ENCODE data around the gene LPIN2.
"Not testable (repeated sequence)": the region's sequence is repeated elsewhere in the genome, so short reads cannot be mapped to it uniquely, and the experiment has no call there.

LPIN2 gene

GRCh38 chr18:3010086-3010485 is 2.9 kb downstream of the LPIN2 start:
- DNase-seq (ENCODE audit: low read depth in 2 of 2): no peak

- no peak for DNase-seq (ENCODE audit: low read depth in 2 of 2)
Observed at GRCh38 chr18:3008541-3008940, 4.4 kb downstream of the LPIN2 start.

- no peak for DNase-seq (ENCODE audit: low read depth in 2 of 2)
Observed at GRCh38 chr18:3007491-3007890, 5.5 kb downstream of the LPIN2 start.

GRCh38 chr18:3005462-3005861 is 7.5 kb downstream of the LPIN2 start:
- DNase-seq (ENCODE audit: low read depth in 2 of 2): no peak

GRCh38 chr18:3003766-3004165 is 9.2 kb downstream of the LPIN2 start:
- DNase-seq (ENCODE audit: low read depth in 2 of 2): not testable (repeated sequence)

- DNase-seq (ENCODE audit: low read depth in 2 of 2): no peak
Observed at GRCh38 chr18:3002732-3003131, 10.2 kb downstream of the LPIN2 start.

- no peak for DNase-seq (ENCODE audit: low read depth in 2 of 2)
Observed at GRCh38 chr18:2998644-2999043, 14.3 kb downstream of the LPIN2 start.

- DNase-seq (ENCODE audit: low read depth in 2 of 2): no peak
Observed at GRCh38 chr18:2997846-2998564, 14.9 kb downstream of the LPIN2 start.

- DNase-seq (ENCODE audit: low read depth in 2 of 2): no peak
Observed at GRCh38 chr18:2997429-2997828, 15.5 kb downstream of the LPIN2 start.

- DNase-seq (ENCODE audit: low read depth in 2 of 2): no peak
Observed at GRCh38 chr18:2994603-2995432, 18.1 kb downstream of the LPIN2 start.

GRCh38 chr18:2994020-2994589 is 18.8 kb downstream of the LPIN2 start:
- DNase-seq (ENCODE audit: low read depth in 2 of 2): no peak

- DNase-seq (ENCODE audit: low read depth in 2 of 2): no peak
Observed at GRCh38 chr18:2992995-2993877, 19.7 kb downstream of the LPIN2 start.

GRCh38 chr18:2990956-2991640 is 21.8 kb downstream of the LPIN2 start:
- DNase-seq (ENCODE audit: low read depth in 2 of 2): no peak

- DNase-seq (ENCODE audit: low read depth in 2 of 2): peak; percentile 82 to 84
Observed at GRCh38 chr18:2987876-2988790, 24.8 kb downstream of the LPIN2 start.

- DNase-seq (ENCODE audit: low read depth in 2 of 2): no peak
Observed at GRCh38 chr18:2986150-2986865, 26.6 kb downstream of the LPIN2 start.

- no peak for DNase-seq (ENCODE audit: low read depth in 2 of 2)
Observed at GRCh38 chr18:2985628-2986027, 27.3 kb downstream of the LPIN2 start.

- no peak for DNase-seq (ENCODE audit: low read depth in 2 of 2)
Observed at GRCh38 chr18:2984703-2985261, 28.2 kb downstream of the LPIN2 start.

- no peak for DNase-seq (ENCODE audit: low read depth in 2 of 2)
Observed at GRCh38 chr18:2984091-2984490, 28.9 kb downstream of the LPIN2 start.

- DNase-seq (ENCODE audit: low read depth in 2 of 2): no peak
Observed at GRCh38 chr18:2983296-2983695, 29.6 kb downstream of the LPIN2 start.

Measured in fibroblast of skin of left quadriceps (primary cell).